IMR-90 (cell line): Measurements from ENCODE around the gene CYB561A3.

ENCODE experiments used
- BHLHE40 ChIP-seq: fragments of 150-350 bp; IDR thresholded peaks from 2 replicates; pipeline ENCODE4 v1.6.1; 2016; ENCODE audit warnings: mild to moderate bottlenecking, low read depth, low read length
- FOS ChIP-seq: fragments of 150-350 bp; IDR thresholded peaks from 2 replicates; pipeline ENCODE4 v1.6.1; 2016; ENCODE audit warnings: low read depth, low read length
- NFE2L2 ChIP-seq: fragments of 150-350 bp; IDR thresholded peaks from 2 replicates; pipeline ENCODE4 v1.6.1; 2016; ENCODE audit warnings: low read depth, mild to moderate bottlenecking, low read length
- POLR2A ChIP-seq: IDR thresholded peaks from 2 replicates; pipeline ENCODE4 v1.6.1; 2012; ENCODE audit warnings: mild to moderate bottlenecking, low read depth, low read length
- RCOR1 ChIP-seq: IDR thresholded peaks from 2 replicates; pipeline ENCODE4 v1.6.1; 2012; ENCODE audit warnings: mild to moderate bottlenecking, low read length, improper control_type of control experiment; ENCODE audit not compliant: insufficient replicate concordance
- TF ChIP-seq, protein P1 (sequence below): conservative IDR thresholded peaks from 2 replicates; pipeline ENCODE4 v1.5.1; 2012; ENCODE audit warnings: mild to moderate bottlenecking, low read depth, low read length, improper control_type of control experiment
- TF ChIP-seq, protein P2 (sequence below): fragments of 150-350 bp; IDR thresholded peaks from 2 replicates; pipeline ENCODE4 v1.6.1; 2017; ENCODE audit warnings: mild to moderate bottlenecking, antibody characterized with exemption, low read length, low read depth

DNA sequence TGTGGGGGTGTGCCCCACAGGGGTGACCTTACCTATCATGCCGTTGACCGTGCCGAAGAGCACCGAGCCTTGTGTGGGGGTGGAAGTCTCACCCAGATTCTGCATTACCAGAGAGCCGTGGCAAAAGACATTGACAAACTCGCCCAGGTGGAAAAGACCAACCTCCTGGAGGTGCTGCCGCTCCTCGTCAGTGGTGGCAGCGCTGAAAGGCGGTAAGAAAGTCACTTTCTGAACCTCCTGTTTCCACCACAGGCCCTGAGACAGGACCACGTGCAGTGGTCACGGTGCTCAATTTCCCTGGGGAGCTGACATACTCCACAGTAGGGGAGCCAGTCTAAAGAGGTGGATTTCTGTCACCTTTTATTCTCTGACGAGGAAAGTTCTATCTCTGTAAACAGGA is 59.1 kb downstream of the CYB561A3 start:
- TF ChIP-seq, protein P1, sequence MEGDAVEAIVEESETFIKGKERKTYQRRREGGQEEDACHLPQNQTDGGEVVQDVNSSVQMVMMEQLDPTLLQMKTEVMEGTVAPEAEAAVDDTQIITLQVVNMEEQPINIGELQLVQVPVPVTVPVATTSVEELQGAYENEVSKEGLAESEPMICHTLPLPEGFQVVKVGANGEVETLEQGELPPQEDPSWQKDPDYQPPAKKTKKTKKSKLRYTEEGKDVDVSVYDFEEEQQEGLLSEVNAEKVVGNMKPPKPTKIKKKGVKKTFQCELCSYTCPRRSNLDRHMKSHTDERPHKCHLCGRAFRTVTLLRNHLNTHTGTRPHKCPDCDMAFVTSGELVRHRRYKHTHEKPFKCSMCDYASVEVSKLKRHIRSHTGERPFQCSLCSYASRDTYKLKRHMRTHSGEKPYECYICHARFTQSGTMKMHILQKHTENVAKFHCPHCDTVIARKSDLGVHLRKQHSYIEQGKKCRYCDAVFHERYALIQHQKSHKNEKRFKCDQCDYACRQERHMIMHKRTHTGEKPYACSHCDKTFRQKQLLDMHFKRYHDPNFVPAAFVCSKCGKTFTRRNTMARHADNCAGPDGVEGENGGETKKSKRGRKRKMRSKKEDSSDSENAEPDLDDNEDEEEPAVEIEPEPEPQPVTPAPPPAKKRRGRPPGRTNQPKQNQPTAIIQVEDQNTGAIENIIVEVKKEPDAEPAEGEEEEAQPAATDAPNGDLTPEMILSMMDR, result no peak
- no peak for TF ChIP-seq NFE2L2
- TF ChIP-seq, protein P2, sequence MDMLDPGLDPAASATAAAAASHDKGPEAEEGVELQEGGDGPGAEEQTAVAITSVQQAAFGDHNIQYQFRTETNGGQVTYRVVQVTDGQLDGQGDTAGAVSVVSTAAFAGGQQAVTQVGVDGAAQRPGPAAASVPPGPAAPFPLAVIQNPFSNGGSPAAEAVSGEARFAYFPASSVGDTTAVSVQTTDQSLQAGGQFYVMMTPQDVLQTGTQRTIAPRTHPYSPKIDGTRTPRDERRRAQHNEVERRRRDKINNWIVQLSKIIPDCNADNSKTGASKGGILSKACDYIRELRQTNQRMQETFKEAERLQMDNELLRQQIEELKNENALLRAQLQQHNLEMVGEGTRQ, result no peak
- no peak for TF ChIP-seq POLR2A
- no peak for TF ChIP-seq BHLHE40
- TF ChIP-seq FOS, result no peak
- TF ChIP-seq RCOR1, result no peak
